Stomach (tissue), 9 donors: ENCODE results near the gene LAMTOR4. TPM values are rescaled to one million over a fixed set of nuclear protein-coding genes. Genes with fewer than 3 reads are reported as not detected.

Experiments used
- DNase-seq, 2 donors: peaks; one replicate each; pipeline versions ENCODE4 v3.0.0 to v3.0.0-alpha.2; 2013 to 2019
- H3K27ac ChIP-seq, 5 donors: fragments of 200-600 bp in 4 of 5; sonication (generic) in 4 of 5; one replicate each; pipeline ENCODE4 v1.5.1; 2013 to 2019; ENCODE audit warnings: mild to moderate bottlenecking in 1 of 5, moderate library complexity in 1 of 5
- H3K27me3 ChIP-seq, 3 donors: fragments of 200-600 bp; sonication (generic); one replicate each; pipeline ENCODE4 v1.5.1; 2017 to 2019; ENCODE audit warnings: mixed run types in 1 of 3
- H3K36me3 ChIP-seq, 4 donors: fragments of 200-600 bp; sonication (generic); 1 replicate in 3 of 4; 2 replicates in 1 of 4; pipeline ENCODE4 v1.5.1; 2016 to 2019
- H3K4me1 ChIP-seq, 4 donors: fragments of 200-600 bp; sonication (generic); one replicate each; pipeline ENCODE4 v1.5.1; 2016 to 2019
- H3K4me3 ChIP-seq, 4 donors: fragments of 200-600 bp; sonication (generic) in 3 of 4; one replicate each; pipeline ENCODE4 v1.5.1; 2016 to 2019; ENCODE audit warnings: mild to moderate bottlenecking in 1 of 4
- H3K9me3 ChIP-seq, 4 donors: fragments of 200-600 bp; sonication (generic); one replicate each; pipeline ENCODE4 v1.5.1; 2016 to 2019
- EP300 ChIP-seq: sonication (generic); formaldehyde crosslinking; IDR thresholded peaks from one replicate; pipeline ENCODE4 v1.6.1; 2017; ENCODE audit warnings: antibody characterized with exemption
- POLR2A ChIP-seq, 4 donors: fragments of 450-650 bp; IDR thresholded peaks; one replicate each; pipeline ENCODE4 v1.6.1; 2016; ENCODE audit warnings: antibody characterized with exemption in 4 of 4, control low read depth in 2 of 4, mild to moderate bottlenecking in 1 of 4, moderate library complexity in 1 of 4
- POLR2AphosphoS5 ChIP-seq, 3 donors: sonication (generic); formaldehyde crosslinking; IDR thresholded peaks; one replicate each; pipeline ENCODE4 v1.6.1; 2016; ENCODE audit warnings: antibody characterized with exemption in 3 of 3
- WGBS, 5 donors: extraction: QIAGEN DNeasy Blood & Tissue Kit in 3 of 5; methylation state at CpG; one replicate each; pipeline versions ENCODE4 v1.1.5 to v1.1.7; 2013 to 2018; 5-methylcytosine and 5-hydroxymethylcytosine counted together
- intact Hi-C: fragments of 100-400 bp; cut with DNase I; formaldehyde crosslinking; loops from one replicate; pipeline ENCODE4 v1.15.1; 2023; ENCODE audit warnings: low total_unique reads
- polyA plus RNA-seq, 3 donors: library from polyadenylated mRNA; stranded (reverse); fragments of 200-250 nt; gene quantifications; one replicate each; pipeline ENCODE4 v1.2.3, GENCODE V29; 2013
- total RNA-seq, 5 donors: library from RNA; depleted of rRNA; stranded (reverse); fragments of >200 nt; gene quantifications; one replicate each; pipeline versions ENCODE4 v1.1.0 to v1.2.3, GENCODE V29; 2014 to 2016
- TF ChIP-seq, protein P1 (sequence below), 7 experiments: fragments of 450-650 bp in 4 of 7; fragments of 200-600 bp in 3 of 7; sonication (generic) in 3 of 7; IDR thresholded peaks; one replicate each; pipeline ENCODE4 v1.5.1; 2016 to 2019; ENCODE audit warnings: antibody characterized with exemption in 7 of 7, control low read depth in 2 of 7, mild to moderate bottlenecking in 1 of 7
- donor health status: healthy with polysubstance abuse.
- donor health status: Bipolar disorder and iron deficiency.
- donor health status: healthy.

LAMTOR4 gene
- total and polyA plus RNA-seq, 8 donors, result 26.3 to 889 (median 274) TPM

DNA sequence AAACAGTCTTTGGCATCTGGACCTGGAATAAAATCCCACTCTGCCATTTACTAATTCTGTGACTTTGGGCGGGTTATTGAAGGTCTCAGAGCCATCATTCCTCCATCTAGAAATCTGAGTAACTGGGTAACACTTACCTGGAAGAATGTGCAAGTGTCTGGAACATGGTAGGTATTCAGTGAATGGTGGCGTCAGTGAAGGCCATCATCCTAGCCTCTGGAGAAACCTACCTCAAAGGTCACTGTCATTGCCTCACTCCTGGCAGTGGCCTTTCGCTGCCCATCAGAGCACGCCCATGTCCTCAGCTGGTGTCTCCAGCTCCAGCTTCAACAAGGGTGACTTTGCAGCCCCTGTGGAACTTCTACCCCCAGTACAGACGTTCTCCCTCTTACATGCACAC is 15.2 kb downstream of the LAMTOR4 start:
- no peak overlapping the region for H3K4me3 ChIP-seq
- no peak for DNase-seq
- peaks cover 0 to 35% (median 0%) of the 10 kb centered on the region in 3 donors for H3K27me3 ChIP-seq
- H3K27ac ChIP-seq, result no peak overlapping the region
- H3K4me1 ChIP-seq, result peaks cover 13 to 28% (median 21%) of the 10 kb centered on the region in 4 donors
- 89 to 98% (median 93%) methylated on average over 5 of the region's 5 CpGs for WGBS, 5 donors
- H3K36me3 ChIP-seq, result no peaks in the 10 kb centered on the region
- H3K9me3 ChIP-seq, result no peaks in the 10 kb centered on the region
- intact Hi-C loops, result no loop called here
- TF ChIP-seq EP300 (no peak), POLR2AphosphoS5 (IDR thresholded peaks at IDR 0.05) (no peak), POLR2A (IDR thresholded peaks at IDR 0.05) (no peak)
- TF ChIP-seq, protein P1, sequence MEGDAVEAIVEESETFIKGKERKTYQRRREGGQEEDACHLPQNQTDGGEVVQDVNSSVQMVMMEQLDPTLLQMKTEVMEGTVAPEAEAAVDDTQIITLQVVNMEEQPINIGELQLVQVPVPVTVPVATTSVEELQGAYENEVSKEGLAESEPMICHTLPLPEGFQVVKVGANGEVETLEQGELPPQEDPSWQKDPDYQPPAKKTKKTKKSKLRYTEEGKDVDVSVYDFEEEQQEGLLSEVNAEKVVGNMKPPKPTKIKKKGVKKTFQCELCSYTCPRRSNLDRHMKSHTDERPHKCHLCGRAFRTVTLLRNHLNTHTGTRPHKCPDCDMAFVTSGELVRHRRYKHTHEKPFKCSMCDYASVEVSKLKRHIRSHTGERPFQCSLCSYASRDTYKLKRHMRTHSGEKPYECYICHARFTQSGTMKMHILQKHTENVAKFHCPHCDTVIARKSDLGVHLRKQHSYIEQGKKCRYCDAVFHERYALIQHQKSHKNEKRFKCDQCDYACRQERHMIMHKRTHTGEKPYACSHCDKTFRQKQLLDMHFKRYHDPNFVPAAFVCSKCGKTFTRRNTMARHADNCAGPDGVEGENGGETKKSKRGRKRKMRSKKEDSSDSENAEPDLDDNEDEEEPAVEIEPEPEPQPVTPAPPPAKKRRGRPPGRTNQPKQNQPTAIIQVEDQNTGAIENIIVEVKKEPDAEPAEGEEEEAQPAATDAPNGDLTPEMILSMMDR (IDR thresholded peaks at IDR 0.05), result no peak

DNA sequence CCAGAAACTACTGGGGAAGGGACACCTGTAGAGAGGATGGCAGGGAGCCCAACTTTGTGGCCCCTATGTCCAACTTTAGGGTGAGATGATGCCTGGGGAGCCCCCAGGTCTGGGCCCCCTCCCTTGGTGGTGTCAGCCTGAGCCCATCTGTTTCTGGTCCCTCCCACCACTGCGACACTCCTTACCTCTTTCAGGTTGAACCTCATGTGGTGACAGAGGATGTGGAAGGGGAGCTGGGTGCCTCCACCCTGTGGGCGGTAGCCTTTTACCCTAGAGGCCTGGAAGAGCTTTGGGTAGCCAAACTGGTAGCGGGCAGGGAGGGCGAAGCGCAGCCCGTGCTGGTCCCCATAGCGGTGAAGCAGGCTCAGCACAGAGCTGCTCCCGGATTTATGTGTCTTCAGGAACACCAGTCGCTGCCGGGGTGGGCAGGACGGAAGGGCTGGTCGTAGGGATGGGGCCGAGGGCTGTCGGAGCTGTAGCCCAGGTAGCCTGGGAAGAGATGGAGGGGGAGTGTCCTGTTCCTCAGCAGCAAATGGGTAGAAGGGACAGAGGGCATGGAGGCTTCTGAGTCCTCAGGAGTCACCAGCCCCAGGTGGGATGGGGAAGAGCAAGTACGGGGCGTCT is 17.7 kb downstream of the LAMTOR4 start:
- Histone ChIP-seq H3K9me3 (no peaks in the 10 kb centered on the region), H3K4me1 (peaks cover 22 to 38% (median 26%) of the 10 kb centered on the region in 4 donors), H3K4me3 (no peak overlapping the region), H3K27ac (no peak overlapping the region), H3K36me3 (no peaks in the 10 kb centered on the region), H3K27me3 (peaks cover 3 to 61% (median 14%) of the 10 kb centered on the region in 3 donors)
- DNase-seq, result no peak
- WGBS, 5 donors, result 68 to 83% (median 76%) methylated on average over 16 of the region's 16 CpGs
- TF ChIP-seq POLR2AphosphoS5 (IDR thresholded peaks at IDR 0.05), result no peak
- TF ChIP-seq, protein P1 (IDR thresholded peaks at IDR 0.05), result no peak
- TF ChIP-seq EP300, result no peak
- no peak for TF ChIP-seq POLR2A (IDR thresholded peaks at IDR 0.05)
- intact Hi-C loops, result no loop called here

DNA sequence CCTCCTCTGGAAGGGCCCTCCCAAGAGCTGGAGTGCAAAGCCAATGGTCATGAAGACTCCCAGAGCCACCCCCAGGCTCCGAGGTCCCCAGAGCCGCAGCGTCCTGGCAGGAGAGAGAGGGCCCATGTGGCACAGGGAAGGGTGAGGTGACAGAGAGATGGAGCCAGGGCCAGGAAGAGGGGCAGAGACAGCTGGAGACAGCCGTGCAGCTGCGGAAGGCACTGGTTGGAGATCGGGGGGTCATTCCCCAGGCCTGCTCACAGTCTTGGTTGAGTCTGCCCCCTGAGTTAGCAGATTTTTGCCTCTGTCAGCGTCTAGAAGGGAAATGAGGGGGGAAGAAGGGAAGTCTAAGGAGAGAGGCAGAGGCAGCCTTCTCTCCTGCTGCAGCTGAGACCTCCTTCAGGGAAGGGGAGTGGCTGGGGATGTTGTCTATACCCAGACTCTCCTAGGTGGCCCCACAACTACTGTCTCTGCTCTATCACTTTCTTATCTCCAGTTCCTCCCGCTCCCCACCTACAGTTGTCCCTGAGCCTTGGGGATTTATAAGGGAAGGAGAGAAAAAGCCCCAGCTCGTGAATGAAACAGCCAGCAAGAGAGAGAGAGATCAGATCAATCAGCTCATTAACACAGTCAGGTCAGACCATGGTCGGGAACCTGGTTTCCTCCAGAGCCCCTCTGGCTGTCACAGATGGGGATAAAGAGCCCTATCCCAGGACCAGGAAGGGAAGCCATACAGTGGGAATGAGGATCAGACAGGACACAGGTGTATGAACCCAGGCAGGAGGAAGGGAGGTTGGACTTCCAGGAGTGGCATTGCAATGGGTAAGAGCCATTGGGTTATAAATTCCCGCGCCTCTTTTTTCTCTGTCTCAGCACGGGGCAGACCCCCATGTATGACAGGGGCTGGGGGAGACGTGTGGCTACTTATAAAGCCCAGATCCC is 18.5 kb downstream of the LAMTOR4 start:
- Histone ChIP-seq H3K36me3 (no peaks in the 10 kb centered on the region), H3K4me3 (peak overlapping the region in 3 of 4 donors; percentile 45 to 53 (median 49)), H3K27me3 (peaks cover 9 to 69% (median 19%) of the 10 kb centered on the region in 3 donors), H3K9me3 (no peaks in the 10 kb centered on the region), H3K4me1 (peaks cover 26 to 45% (median 33%) of the 10 kb centered on the region in 4 donors), H3K27ac (no peak overlapping the region)
- no peak for DNase-seq
- intact Hi-C loops, result no loop called here
- TF ChIP-seq POLR2A (IDR thresholded peaks at IDR 0.05) (no peak), POLR2AphosphoS5 (IDR thresholded peaks at IDR 0.05) (no peak), EP300 (no peak)
- TF ChIP-seq, protein P1 (IDR thresholded peaks at IDR 0.05), result no peak
- WGBS, 5 donors, result 43 to 55% (median 48%) methylated on average over 12 to 14 of the region's 14 CpGs

DNA sequence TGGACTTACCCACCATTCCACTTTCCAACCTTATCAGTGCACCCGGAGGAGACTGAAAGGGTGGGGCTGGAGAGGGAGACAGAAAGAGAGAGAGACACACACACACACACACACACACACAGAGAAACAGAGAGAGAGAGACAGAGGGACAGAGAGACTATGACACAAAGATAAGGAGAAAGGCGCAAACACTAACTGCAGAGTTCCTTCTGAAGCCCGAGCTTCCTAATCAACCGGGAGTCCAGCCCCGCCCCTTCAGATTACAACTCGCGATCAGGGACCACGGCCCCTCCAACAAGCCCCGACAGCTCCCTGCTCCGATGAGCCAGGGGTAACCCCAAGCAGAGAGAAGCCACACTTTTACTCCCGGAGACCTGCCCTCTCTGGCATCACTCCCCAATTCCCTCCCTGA is 19.2 kb downstream of the LAMTOR4 start:
- Histone ChIP-seq H3K36me3 (no peaks in the 10 kb centered on the region), H3K27me3 (peaks cover 9 to 74% (median 19%) of the 10 kb centered on the region in 3 donors), H3K4me1 (peaks cover 26 to 45% (median 33%) of the 10 kb centered on the region in 4 donors), H3K27ac (peak overlapping the region in 4 of 5 donors; percentile 9 to 67 (median 66)), H3K4me3 (peak overlapping the region; percentile 39 to 53 (median 47)), H3K9me3 (no peaks in the 10 kb centered on the region)
- WGBS, 5 donors, result 1 to 9% (median 5%) methylated on average over 11 of the region's 11 CpGs
- peak in 1 of 2 donors; percentile 62 for DNase-seq
- intact Hi-C loops, result no loop called here
- TF ChIP-seq POLR2AphosphoS5 (IDR thresholded peaks at IDR 0.05) (no peak), POLR2A (IDR thresholded peaks at IDR 0.05) (no peak), EP300 (no peak)
